ENCODE measurements around the gene JAK1.

- TF ChIP-seq, protein P1, sequence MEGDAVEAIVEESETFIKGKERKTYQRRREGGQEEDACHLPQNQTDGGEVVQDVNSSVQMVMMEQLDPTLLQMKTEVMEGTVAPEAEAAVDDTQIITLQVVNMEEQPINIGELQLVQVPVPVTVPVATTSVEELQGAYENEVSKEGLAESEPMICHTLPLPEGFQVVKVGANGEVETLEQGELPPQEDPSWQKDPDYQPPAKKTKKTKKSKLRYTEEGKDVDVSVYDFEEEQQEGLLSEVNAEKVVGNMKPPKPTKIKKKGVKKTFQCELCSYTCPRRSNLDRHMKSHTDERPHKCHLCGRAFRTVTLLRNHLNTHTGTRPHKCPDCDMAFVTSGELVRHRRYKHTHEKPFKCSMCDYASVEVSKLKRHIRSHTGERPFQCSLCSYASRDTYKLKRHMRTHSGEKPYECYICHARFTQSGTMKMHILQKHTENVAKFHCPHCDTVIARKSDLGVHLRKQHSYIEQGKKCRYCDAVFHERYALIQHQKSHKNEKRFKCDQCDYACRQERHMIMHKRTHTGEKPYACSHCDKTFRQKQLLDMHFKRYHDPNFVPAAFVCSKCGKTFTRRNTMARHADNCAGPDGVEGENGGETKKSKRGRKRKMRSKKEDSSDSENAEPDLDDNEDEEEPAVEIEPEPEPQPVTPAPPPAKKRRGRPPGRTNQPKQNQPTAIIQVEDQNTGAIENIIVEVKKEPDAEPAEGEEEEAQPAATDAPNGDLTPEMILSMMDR (IDR thresholded peaks at IDR 0.05), result no peak
- TF ChIP-seq, protein P2, sequence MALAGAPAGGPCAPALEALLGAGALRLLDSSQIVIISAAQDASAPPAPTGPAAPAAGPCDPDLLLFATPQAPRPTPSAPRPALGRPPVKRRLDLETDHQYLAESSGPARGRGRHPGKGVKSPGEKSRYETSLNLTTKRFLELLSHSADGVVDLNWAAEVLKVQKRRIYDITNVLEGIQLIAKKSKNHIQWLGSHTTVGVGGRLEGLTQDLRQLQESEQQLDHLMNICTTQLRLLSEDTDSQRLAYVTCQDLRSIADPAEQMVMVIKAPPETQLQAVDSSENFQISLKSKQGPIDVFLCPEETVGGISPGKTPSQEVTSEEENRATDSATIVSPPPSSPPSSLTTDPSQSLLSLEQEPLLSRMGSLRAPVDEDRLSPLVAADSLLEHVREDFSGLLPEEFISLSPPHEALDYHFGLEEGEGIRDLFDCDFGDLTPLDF (CRISPR knock-in tag; IDR thresholded peaks at IDR 0.05), result no peak
- no peak for TF ChIP-seq ZBTB21 (CRISPR knock-in tag; IDR thresholded peaks at IDR 0.05; ENCODE audit: borderline replicate concordance)
- TF ChIP-seq TCF7 (CRISPR knock-in tag; IDR thresholded peaks at IDR 0.05; ENCODE audit: low read depth), result no peak
Observed at GRCh38 chr1:64986903-64987871, 20.8 kb upstream of the JAK1 start.

Data from WTC11 (cell line).